SKM-1 (cell line): Measurements from ENCODE around the gene SMAP1.
"Not testable (repeated sequence)": the region's sequence is repeated elsewhere in the genome, so short reads cannot be mapped to it uniquely, and the experiment has no call there.

ENCODE experiments used
- DNase-seq: peaks from one replicate; lab custom pipeline; 2025; ENCODE audit not compliant: unreplicated experiment; lab: John Stamatoyannopoulos, UW

Gene SMAP1

DNA sequence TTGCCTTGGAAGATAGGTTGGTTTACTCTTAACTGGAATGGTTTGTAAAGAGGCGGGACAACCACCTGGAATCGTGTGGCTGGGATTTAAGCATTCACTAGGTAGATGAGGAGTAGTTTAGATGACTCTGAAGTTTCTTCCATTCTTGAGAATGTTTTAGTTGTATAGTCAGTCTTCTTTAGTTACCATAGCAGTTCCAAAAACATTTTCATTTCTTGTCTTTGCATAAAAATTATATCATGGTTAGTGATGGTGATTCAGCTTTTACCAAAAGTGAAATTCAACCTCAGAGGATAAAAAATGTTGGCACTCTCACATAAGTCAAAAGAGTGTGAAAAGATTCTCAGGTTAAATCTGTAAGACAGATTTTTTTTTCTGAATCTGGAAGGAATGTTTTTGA is 70.3 kb downstream of the SMAP1 start:
- DNase-seq: no peak

DNA sequence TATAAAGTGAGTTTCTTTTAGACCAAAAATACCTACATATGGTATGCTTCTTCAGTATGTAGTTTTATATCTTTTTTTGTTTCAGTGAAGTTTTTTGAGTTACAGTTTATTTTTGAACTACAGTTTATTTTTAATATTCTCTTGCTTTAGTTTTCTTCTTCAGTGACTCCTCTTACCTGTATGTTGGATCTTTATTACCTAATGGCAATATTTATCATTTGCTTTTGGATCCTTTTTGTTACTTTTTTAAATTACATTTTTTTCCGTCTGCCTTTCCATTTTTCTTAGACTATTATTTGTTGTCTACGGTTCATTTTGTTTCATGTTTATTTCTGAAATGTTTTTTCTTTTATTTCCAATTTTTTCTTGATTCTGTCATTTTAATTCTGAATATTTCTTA is 71.9 kb downstream of the SMAP1 start:
- no peak for DNase-seq

DNA sequence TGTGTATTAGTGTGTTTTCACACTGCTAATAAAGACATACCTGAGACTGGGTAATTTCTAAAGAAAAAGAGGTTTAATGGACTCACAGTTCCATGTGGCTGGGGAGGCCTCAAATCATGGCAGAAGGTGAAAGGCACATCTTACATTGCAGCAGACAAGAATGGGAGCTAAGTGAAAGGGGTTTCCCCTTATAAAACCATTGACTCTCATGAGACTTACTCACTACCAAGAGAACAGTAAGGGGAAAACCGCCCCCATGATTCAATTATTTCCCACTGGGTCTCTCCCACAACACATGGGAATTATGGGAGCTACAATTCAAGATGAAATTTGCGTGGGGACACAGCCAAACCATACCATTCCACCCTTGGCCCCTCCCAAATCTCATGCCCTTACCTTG is 73.1 kb downstream of the SMAP1 start:
- not testable (repeated sequence) for DNase-seq

DNA sequence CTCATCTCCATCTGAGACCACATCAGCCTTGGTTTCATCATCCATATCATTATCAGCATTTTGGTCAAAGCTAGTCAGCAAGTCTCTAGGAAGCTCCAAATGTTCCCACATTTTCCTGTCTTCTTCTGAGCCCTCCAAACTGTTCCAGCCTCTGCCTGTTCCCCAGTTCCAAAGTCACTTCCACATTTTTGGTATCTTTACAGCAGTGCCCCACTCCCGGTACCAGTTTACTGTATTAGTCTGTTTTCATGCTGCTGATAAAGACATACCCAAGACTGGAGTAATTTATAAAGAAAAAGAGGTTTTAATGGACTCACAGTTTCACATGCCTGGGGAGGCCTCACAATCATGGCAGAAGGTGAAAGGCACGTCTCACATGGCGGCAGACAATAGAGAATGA is 74.8 kb downstream of the SMAP1 start:
- DNase-seq: not testable (repeated sequence)

DNA sequence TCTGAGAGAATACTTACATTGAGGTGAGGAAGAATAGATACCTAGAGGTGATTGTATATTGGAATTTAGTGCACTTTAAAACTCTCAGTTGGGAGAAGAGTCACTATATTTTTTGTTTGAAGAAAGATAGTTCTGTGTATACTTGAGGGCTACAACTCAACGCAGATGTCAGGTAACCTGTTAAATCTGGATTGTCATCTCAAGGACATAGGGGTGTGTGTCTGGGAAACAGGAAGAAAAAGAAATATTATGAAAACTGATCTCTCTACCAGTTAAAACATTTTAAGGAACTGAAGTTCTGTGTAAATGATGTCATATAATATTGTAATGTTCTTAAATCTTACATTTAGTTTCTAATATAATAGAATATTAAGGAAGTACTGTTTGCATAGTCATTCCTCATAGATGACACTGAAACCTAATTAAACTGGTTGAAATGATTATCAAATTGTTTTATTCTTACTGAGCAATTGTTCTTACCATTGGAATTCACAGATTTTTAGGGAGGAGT is 86.2 kb downstream of the SMAP1 start:
- DNase-seq: no peak

DNA sequence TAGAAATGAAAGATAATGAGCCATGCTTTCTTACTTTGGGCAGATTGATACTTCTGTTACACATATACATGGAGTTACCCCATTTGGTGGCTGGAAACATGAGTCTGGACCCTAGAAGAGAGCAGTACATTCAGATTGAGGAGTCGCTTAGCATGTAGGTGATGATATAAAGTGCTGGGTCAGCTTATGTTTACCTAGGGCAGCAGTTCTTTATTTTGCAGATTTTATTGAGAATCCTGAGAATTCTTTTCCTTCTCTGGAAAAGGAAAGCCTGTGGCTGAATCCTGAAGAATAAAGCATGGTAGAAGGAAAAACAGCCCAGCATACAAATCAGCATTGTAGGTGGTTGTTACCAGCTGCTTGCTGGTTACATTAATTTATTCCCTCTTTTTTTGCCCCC is 91.2 kb downstream of the SMAP1 start:
- DNase-seq: no peak

DNA sequence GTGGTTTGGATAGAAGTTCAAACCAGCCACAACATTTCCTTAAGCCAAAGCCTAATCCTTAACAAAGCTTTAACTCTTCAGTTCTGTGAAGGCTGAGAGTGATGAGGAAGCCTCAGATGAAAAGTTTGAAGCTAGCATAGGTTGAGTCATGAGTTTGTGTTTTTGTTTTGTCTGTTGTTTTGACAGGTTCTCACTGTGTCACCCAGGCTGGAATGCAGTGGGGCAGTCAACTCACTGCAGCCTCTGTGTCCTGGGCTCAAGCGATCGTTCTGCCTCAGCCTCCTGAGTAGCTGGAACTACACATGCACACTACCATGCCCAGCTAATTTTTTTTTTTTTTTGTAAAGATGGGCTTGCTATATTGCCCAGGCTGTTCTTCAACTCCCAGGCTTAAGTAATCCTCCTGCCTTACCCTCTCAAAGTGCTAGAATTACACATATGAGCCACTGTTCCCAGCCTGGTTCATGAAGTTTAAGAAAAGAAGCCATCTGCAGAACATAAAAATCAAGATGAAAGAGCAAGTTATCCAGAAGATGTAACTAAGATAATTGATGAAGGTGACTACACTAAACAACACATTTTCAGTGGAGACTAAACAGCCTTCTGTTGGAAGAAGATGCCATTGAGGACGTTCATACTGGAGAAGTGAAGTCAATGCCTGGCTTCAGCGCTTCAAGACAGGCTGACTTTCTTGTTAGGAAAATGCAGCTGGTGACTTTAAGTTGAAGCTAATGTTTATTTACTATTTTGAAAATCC is 96.2 kb downstream of the SMAP1 start:
- no peak for DNase-seq

DNA sequence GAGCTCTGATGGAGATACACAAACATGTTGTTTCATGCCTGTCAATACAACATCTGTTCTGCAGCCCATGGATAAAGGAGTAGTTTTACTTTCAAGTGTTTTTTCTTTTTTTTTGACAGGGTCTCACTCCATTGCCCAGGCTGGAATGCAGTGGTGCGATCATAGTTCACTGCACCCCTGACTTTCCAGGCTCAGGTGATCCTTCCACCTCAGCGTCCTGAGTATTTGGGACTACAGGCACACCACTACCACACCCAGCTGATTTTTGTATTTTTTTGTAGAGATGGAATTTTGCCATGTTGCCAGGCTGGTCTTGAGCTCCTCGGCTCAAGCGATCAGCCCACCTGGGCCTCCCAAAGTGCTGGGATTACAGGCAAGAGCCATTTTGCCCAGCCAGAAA is 97.0 kb downstream of the SMAP1 start:
- no peak for DNase-seq

DNA sequence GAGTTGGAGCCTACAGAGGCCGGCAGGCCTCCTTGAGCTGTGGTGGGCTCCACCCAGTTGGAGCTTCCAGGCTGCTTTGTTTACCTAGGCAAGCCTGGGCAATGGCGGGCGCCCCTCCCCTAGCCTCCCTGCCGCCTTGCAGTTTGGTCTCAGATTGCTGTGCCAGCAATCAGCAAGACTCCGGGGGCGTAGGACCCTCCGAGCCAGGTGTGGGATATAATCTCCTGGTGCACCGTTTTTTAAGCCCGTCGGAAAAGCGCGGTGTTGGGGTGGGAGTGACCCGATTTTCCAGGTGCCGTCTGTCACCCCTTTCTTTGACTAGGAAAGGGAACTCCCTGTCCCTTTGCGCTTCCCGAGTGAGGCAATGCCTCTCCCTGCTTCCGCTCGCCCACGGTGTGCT is 103.7 kb downstream of the SMAP1 start:
- not testable (repeated sequence) for DNase-seq

DNA sequence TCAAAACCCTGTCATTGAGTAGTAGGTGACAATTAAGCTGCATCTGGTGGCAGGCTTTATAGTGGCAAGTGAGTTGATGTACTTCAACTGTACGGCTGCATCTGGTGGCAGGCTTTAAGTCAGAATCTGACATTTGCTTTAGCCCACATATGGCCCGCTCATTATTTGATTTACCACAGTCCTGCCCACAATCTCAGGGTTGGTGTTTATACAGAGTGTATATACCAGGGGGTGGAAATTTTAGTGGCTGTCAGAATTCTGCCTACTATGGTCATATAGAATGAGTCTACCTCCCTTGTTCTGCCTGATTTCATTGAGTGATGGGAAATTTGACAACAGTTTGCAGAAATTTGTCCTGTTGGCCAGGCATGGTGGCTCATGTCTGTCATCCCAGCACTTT is 112.3 kb downstream of the SMAP1 start:
- no peak for DNase-seq

DNA sequence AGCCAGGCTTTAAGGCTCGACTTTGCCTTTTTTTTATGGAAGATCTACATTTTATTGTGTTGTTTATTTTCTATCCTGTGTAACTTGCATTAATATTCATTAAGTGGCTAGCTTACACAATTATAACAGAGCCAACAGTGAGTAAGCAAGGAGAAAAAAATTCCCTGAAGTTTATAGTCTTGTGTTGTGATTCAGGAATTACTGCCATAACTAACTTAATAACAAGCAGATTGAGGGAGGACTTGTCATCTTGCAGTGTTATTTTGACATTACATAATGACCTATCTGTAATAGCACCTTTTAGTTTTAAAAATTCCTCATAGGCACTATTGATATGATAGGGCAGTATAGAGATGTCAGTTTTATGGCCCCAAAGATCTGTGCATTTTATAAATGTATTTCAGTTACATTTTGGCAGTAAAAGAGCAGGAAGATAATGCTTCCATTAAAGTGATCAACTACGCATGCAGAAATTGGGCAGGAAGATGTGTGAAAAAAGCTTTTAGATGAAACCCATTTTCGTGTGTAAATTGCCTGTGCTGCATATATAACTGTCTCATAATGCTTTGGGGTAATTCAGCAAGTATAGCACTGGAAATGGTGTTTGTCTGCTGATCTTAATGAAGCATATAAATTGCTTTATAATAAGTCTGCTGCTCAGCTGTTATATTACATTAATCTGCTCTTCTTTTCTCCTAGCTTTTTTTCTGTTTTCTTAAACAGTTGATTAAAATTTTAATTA is 123.0 kb downstream of the SMAP1 start:
- no peak for DNase-seq

DNA sequence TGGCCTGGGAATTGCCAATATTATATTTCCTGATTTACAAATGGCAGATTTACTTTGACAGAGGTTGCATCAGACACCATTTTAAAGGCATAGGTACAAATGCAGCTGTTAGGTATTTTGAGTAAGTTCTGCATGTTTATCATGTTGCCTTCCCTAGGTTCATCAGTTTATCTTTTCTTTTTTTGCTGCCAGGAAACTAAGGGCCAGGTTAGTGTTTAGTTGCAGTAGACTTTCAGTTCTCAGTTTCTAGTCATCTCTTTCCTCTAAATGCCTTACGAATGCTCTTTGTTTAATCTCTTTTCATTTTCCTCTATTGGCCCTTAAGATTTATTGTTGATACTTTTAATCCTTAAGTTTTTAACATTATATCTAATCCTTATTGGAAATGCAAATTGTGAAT is 129.9 kb downstream of the SMAP1 start:
- no peak for DNase-seq

DNA sequence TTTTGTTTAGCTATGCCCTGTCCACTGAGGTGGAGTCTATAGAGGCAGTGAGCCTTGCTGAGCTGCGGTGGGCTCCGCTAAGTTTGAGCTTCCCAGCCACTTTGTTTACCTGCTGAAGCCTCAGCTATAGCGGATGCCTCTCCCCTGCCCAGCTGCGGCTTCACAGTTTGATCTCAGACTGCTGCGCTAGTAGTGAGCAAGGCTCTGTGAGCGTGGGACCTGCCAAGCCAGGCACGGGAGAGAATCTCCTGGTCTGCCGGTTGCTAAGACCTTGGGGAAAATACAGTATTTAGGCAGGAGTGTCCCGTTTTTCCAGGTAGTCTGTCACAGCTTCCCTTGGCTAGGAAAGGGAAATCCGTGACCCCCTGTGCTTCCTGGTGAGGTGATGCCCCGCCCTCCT is 138.4 kb downstream of the SMAP1 start:
- no peak for DNase-seq

DNA sequence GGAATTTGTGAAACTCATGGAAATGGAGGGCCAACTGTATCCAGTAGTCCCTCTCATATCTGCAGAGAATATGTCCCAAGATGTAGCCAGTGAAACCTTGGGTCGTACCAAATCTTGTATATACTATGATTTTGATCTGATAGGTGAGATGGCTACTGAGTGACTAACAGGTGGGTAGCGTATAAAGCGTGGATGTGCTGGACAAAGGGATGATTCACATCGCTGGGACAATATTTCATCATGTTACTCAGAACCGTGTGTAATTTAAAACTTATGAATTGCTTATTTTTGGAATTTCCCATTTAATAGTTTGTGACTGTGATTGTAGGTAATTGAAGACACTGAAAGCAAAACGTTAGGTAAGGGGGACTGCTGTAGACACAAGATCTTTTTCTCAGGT is 144.1 kb downstream of the SMAP1 start:
- DNase-seq: no peak

DNA sequence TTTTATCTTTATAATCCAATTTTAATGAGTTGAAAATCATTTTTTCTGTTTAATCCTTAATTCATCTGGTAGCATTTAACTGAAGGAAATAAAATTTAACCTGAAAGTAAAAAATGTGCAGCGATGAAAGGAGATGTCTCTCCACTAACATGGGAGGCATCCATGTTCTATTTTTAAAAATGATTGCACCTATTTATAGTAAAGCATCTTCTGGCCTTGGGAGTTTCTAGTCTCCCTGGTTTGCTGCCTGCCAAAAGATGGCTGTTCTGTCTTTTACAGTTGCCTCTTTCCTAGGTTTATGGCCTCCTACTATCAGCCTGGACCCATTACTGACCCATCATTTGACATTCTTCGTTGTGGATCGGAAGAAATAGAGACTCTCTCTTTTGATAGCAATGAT is 146.2 kb downstream of the SMAP1 start:
- DNase-seq: no peak

DNA sequence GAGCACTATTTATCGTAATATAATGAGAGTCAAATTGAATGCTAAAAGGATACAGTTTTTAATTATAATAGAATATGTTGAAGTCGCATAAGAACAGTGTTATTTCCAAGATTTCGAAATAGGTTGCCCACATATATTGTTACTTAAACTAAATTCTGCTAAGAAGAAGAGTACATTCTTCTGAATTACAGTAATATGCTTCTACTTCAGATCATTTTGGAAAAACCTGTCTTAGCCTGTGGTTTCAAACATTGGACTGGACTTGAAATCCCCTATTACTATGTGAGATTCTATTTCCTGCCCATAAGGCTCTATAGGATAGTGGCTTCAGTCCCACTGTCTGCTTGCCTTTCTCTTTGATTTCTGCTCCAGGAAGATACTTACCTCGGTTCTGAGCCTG is 152.0 kb downstream of the SMAP1 start:
- DNase-seq: no peak

DNA sequence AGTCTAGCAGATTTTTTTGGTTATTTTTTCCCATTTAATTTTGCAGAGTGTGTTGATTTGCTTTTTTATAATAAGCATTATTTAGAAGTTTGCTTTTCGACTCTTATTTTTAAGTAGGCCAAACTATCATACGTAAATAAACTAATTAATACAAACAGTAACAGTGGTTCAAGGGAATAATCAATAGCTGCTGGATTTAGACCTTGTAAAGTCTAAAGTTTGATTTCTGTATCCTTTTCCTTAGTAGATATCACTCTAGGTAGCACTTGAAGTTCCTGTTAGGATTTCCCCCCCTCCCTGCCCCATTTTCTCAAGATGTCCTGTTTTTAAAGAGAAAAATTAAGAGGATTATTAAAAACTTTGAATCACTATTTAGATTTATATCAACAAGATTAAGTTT is 153.1 kb downstream of the SMAP1 start:
- DNase-seq: no peak

DNA sequence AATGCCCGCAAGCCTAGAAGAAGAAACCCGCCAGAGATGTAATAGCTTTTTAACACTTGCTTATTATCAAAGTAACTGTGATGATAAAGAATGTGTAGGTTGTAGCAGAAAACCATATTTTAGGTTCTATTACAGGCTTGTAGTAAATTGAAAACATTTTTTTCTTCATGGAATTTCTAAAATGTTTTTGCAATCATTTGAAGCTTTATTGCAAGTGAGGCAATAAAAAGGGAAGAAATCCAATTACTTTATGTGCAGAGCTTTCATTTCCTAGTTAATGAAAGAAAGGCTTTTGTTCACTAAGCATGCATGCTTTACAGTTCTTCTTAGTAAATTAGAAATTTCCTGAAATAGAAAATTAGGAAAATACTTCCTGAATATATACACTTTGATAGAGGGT is 154.1 kb downstream of the SMAP1 start:
- no peak for DNase-seq

DNA sequence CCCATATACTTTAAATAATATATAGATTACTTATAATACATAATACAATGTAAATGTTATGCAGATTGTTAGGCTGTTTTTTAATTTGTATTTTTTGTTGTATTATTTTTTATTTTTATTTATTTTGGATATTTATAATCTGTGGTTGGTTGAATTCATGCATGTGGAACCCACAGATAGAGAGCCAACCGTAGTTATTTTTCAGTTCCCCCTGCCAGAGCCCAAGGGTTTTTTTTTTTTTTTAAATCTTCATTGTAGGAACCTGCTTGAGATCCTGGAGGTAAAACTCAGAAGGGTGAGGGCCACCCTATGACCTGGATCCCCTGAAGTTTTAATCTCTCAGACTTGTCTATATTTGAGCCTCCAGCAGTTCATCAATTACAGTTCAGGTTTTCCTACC is 156.0 kb downstream of the SMAP1 start:
- no peak for DNase-seq

DNA sequence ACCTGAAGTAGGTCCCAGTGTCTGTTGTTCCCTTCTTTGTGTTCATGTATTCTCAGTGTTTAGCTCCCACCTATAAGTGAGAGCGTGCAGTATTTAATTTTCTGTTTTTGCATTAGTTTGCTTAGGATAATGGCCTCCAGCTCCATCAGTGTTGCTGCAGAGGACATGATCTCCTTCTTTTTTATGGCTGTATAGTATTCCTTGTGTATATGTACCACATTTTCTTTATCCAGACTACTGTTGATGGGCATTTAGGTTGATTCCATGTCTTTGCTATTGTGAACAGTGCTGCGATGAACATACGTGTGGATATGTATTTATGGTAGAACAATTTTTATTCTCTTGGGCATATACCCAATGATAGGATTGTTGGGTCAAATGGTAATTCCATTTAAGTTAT is 163.7 kb downstream of the SMAP1 start:
- no peak for DNase-seq

DNA sequence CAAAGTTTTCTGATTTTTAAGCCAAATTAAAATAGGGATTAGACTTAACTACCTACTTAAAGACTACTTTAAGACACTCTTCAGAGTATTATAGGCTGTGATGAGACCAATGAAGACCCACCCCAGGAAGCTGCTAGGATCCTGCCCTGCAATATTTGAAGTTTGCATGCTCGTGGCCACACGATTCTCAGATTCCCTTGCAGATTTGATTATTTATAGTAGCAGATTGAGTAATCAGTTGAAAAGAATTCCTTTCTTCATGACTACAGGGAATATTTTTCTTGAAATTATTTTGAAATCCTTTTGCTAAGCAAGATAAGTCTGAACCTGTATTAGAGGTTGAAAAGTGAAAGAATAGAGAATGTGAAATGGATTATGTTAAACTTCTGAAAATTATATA is 166.8 kb downstream of the SMAP1 start:
- DNase-seq: no peak

DNA sequence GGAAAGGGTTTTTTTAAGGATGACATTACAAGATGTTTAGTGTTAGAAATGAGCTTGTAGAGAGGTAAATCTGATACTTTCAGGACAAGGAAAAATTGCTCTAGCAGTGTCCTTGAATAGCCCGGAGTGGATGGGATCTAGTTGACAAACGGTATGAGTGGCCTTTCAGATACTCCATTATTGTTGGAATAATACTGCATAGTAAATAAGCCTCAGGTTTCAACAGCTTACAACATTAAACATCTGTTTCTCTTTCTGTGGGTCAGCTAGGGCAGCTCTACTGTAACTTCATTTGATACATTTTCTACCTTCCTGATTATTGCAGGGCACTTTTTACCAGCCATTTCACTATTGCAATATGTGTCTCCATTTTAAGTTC is 171.2 kb downstream of the SMAP1 start:
- no peak for DNase-seq
